HG02884 (cell line): ENCODE measurements around the gene CLK4.

ENCODE experiments used
- ATAC-seq: cut with Tn5 transposase; IDR thresholded peaks from one replicate; pipeline ENCODE4 v1.9.1; 2021; ENCODE audit warnings: mild to moderate bottlenecking, moderate library complexity; ENCODE audit not compliant: unreplicated experiment

CLK4 gene

GRCh38 chr5:178560911-178561310 is 65.9 kb downstream of the CLK4 start:
- no peak for ATAC-seq

DNA sequence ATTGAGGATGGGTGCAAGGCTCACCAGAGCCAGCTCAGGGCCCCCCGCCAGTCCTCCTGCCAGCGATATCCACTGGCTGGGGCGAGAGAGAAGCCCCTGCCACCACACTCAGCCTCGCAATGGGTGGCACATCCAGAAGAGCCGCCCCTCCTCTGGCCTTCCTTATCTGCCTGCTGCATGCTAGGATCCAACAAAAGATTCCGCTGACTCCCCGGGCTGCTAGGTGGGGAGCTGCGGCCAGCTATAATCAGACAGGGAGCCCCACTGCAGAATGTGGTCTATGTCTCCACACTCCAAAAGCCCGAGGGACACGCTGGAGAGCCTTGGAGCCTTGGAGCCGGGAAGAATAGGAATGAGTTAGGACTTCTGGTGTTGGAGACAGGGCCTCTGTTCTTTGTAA is 69.4 kb downstream of the CLK4 start:
- ATAC-seq = no peak

- no peak for ATAC-seq
These were observed 71.1 kb downstream of the CLK4 start for GRCh38 chr5:178555771-178556211.

DNA sequence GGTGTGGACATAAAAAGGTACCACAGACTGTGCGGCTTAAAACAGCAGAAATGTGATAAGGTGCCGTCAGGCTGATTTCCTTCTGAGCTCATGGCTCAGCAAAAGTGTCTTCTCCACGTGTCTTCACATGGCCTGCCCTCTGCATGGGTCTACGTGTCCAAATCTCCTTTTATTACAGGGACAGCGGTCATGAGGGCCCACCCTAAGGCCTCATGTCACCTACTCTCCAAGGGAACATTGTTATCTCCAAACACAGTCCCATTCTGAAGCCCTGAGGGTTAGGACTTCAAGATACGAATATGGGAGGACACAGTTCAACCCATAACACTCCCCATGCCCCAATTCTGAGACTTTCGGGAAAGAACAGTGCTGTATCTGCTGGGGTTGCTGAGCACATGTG is 71.8 kb downstream of the CLK4 start:
- ATAC-seq = no peak

DNA sequence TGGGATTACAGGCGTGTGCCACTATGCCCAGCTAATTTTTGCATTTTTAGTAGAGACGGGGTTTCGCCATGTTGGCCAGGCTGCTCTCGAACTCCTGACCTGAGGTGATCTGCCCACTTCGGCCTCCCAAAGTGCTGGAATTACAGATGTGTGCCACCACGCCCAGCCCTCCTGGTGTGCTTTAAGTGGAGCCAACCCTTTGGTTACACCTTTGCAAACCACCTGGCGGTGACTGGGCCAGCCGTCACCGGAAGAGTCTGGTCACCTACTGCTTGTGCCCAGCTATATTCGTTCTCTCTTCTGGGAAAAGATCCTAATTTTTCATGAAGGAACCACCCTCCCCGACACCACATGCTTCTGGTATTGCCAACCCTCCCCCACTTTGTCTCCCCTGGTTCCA is 72.5 kb downstream of the CLK4 start:
- no peak for ATAC-seq

GRCh38 chr5:178553517-178553916 is 73.3 kb downstream of the CLK4 start:
- ATAC-seq = no peak
